NB4 (cell line): ENCODE results near the gene BPIFB3.

ENCODE experiments used
- POLR2A ChIP-seq: IDR thresholded peaks from 2 replicates; pipeline ENCODE4 v1.6.1; 2011; ENCODE audit warnings: mild to moderate bottlenecking; ENCODE audit not compliant: insufficient read length; ENCODE audit errors: extremely low read depth
- TF ChIP-seq, protein P1 (sequence below): IDR thresholded peaks from one replicate; pipeline ENCODE4 v1.5.1; 2012; ENCODE audit warnings: low read depth, low read length
- TF ChIP-seq, protein P2 (sequence below): IDR thresholded peaks from 2 replicates; pipeline ENCODE4 v1.6.1; 2011; ENCODE audit warnings: low read depth, low read length

DNA sequence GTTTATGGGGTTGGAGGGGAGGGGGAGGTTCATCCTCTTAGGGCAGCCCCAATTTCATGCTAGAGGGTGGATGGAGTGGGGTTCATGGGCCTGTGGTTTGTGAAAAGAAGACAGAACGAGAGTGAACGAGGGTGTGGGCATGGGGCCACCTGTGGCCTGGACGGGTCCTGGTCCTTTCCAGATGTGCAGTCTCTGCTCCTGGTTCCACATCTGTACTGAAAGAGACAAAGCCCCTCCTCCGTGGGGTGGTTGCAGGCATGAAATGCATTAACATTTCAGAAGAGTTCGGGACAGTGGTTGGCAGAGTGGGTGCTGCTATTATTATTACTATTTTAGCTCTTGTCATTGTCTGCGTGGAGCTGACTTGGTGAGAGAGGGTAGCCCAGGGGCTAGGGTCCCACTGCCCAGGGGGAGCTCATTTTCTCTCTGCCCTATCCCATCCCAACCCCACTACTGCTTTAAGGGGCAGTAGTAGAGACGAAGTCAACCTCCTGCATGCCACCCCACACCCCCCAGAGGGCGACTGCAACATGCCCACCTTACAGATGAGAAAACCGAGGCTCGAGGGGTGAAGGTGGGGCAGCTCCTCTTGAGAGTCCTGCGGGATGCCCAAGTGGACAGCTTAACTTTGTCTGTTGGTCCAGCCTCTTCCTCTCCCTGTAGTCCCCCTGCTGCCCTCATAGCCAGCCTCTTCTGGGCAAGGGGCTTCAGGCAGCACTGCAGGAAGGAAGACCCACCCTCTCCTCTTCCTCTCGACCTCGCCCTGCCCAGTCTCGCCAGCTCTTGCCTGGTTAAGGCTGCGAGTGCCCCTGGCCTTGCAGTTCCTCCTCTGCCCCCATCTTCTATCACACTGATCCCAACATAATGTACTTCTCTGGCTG, 37.8 kb upstream of the BPIFB3 start:
- TF ChIP-seq, protein P1, sequence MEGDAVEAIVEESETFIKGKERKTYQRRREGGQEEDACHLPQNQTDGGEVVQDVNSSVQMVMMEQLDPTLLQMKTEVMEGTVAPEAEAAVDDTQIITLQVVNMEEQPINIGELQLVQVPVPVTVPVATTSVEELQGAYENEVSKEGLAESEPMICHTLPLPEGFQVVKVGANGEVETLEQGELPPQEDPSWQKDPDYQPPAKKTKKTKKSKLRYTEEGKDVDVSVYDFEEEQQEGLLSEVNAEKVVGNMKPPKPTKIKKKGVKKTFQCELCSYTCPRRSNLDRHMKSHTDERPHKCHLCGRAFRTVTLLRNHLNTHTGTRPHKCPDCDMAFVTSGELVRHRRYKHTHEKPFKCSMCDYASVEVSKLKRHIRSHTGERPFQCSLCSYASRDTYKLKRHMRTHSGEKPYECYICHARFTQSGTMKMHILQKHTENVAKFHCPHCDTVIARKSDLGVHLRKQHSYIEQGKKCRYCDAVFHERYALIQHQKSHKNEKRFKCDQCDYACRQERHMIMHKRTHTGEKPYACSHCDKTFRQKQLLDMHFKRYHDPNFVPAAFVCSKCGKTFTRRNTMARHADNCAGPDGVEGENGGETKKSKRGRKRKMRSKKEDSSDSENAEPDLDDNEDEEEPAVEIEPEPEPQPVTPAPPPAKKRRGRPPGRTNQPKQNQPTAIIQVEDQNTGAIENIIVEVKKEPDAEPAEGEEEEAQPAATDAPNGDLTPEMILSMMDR, result no peak
- no peak for TF ChIP-seq POLR2A
- TF ChIP-seq, protein P2, sequence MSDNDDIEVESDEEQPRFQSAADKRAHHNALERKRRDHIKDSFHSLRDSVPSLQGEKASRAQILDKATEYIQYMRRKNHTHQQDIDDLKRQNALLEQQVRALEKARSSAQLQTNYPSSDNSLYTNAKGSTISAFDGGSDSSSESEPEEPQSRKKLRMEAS, result no peak
